ENCODE measurements around the gene IFNA13. TPM values are rescaled to one million over a fixed set of nuclear protein-coding genes. Genes with fewer than 3 reads are reported as not detected.

The IFNA13 gene
- total and polyA plus RNA-seq, 2 donors (not counting 3 experiments of a cell fraction or from before 2014, with no cell fraction given): not detected

- peaks cover 9% of the 10 kb centered on the region for H4K20me1 ChIP-seq (replicated peaks; ENCODE audit: control insufficient read depth, extremely low read depth, insufficient read depth, low read length)
- no peak for DNase-seq (ENCODE audit: low read depth, low spot score)
- TF ChIP-seq EZH2 (IDR thresholded peaks at IDR 0.05; ENCODE audit: borderline replicate concordance, low read depth, low read length, severe bottlenecking): no peak
- TF ChIP-seq JUN (IDR thresholded peaks at IDR 0.05; ENCODE audit: borderline replicate concordance, insufficient read depth, insufficient read length, low read depth): no peak
- TF ChIP-seq POLR2A (IDR thresholded peaks at IDR 0.05; ENCODE audit: low read depth, low read length): no peak
- TF ChIP-seq MAX (IDR thresholded peaks at IDR 0.05; ENCODE audit: insufficient read depth, insufficient read length): no peak
- no peak for TF ChIP-seq FOS (IDR thresholded peaks at IDR 0.05; ENCODE audit: borderline replicate concordance, insufficient read depth, low read length)
- TF ChIP-seq POLR2AphosphoS5 (IDR thresholded peaks at IDR 0.05; ENCODE audit: insufficient read depth, low read depth, low read length): no peak
- TF ChIP-seq MYC (IDR thresholded peaks at IDR 0.05; ENCODE audit: low read depth, low read length): no peak
- TF ChIP-seq, protein P1, sequence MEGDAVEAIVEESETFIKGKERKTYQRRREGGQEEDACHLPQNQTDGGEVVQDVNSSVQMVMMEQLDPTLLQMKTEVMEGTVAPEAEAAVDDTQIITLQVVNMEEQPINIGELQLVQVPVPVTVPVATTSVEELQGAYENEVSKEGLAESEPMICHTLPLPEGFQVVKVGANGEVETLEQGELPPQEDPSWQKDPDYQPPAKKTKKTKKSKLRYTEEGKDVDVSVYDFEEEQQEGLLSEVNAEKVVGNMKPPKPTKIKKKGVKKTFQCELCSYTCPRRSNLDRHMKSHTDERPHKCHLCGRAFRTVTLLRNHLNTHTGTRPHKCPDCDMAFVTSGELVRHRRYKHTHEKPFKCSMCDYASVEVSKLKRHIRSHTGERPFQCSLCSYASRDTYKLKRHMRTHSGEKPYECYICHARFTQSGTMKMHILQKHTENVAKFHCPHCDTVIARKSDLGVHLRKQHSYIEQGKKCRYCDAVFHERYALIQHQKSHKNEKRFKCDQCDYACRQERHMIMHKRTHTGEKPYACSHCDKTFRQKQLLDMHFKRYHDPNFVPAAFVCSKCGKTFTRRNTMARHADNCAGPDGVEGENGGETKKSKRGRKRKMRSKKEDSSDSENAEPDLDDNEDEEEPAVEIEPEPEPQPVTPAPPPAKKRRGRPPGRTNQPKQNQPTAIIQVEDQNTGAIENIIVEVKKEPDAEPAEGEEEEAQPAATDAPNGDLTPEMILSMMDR (IDR thresholded peaks at IDR 0.05; ENCODE audit: extremely low read depth in 1 of 2, insufficient read depth in 1 of 2, low read depth in 1 of 2, low read length in 2 of 2): no peak
- no peak for TF ChIP-seq GATA2 (IDR thresholded peaks at IDR 0.05; ENCODE audit: insufficient read depth, insufficient read length, low read depth, low read length)
- ChIA-PET CTCF (interaction anchor here (1.0 to 3.3 kb wide), 6 partner anchors 12 to 143 kb away, joined by 3 to 23 read pairs (median 5); partner anchors contain the start of gene KLHL9), POLR2A (no interaction called here)
- no peak overlapping the region for H2AFZ ChIP-seq (ENCODE audit: low read depth, low read length)
- no TSS peak for BruUV-seq (replicated peaks)
- H3K36me3 ChIP-seq (ENCODE audit: control insufficient read depth in 2 of 2, extremely low read depth in 1 of 2, insufficient read depth in 2 of 2, low read length in 2 of 2): peaks cover 2 to 9% of the 10 kb centered on the region in 2 experiments
- H3K27ac ChIP-seq (ENCODE audit: insufficient read depth, low read depth, low read length): no peak overlapping the region
- peaks cover 17% of the 10 kb centered on the region for H3K79me2 ChIP-seq (ENCODE audit: control insufficient read depth, insufficient read depth, low read length)
- no peak overlapping the region for H3K4me3 ChIP-seq (replicated peaks in 1 of 3; ENCODE audit: insufficient read depth in 1 of 3, low read depth in 1 of 3, low read length in 3 of 3)
- H3K4me1 ChIP-seq (ENCODE audit: control insufficient read depth, extremely low read depth, insufficient read depth, low read length): peaks cover 20% of the 10 kb centered on the region
- H3K9me1 ChIP-seq (replicated peaks; ENCODE audit: control insufficient read depth, extremely low read depth, insufficient read depth, low read length): no peaks in the 10 kb centered on the region
- intact Hi-C loops (cut with micrococcal nuclease): no loop called here
- no peaks in the 10 kb centered on the region for H3K27me3 ChIP-seq (ENCODE audit: control insufficient read depth in 2 of 2, insufficient read depth in 2 of 2, low read length in 2 of 2)
- no peak overlapping the region for H3K9ac ChIP-seq (replicated peaks; ENCODE audit: extremely low read depth, insufficient read depth, low read length)
- dilution Hi-C loops (cut with MboI; ENCODE audit: extremely low pct_ligation_motif_present, low sequenced_read_pairs): no loop called here
- no peak for FAIRE-seq
- H3K9me3 ChIP-seq (replicated peaks; ENCODE audit: control insufficient read depth, insufficient read depth, low read length): no peaks in the 10 kb centered on the region
- no peak overlapping the region for H3K4me2 ChIP-seq (ENCODE audit: insufficient read depth, low read length)
Observed at GRCh38 chr9:21322911-21323461, 44.9 kb downstream of the IFNA13 start.
